Neural progenitor cell (in vitro differentiated cells): ENCODE measurements around the gene LOXL1. TPM values are rescaled to one million over a fixed set of nuclear protein-coding genes. Genes with fewer than 3 reads are reported as not detected.

Experiments
- DNase-seq: peaks from one replicate; pipeline ENCODE4 v3.0.0-alpha.2; 2016; ENCODE audit warnings: low spot score
- H2AFZ ChIP-seq: fragments of 200-600 bp; sonication (generic); replicated peaks from 2 replicates; pipeline ENCODE4 v1.6.1; 2016; ENCODE audit warnings: antibody characterized with exemption
- H3F3A ChIP-seq: fragments of 200-600 bp; sonication (generic); 2 replicates; pipeline ENCODE4 v1.6.1; 2016; ENCODE audit warnings: antibody characterized with exemption, low read depth
- H3K27ac ChIP-seq: fragments of 200-600 bp; sonication (generic); 2 replicates; pipeline ENCODE4 v1.5.1; 2016; ENCODE audit warnings: mild to moderate bottlenecking
- H3K27me3 ChIP-seq: fragments of 200-600 bp; sonication (generic); 2 replicates; pipeline ENCODE4 v1.6.1; 2016; ENCODE audit warnings: mild to moderate bottlenecking, moderate library complexity
- H3K36me3 ChIP-seq: fragments of 200-600 bp; sonication (generic); 2 replicates; pipeline ENCODE4 v1.5.1; 2016
- H3K4me1 ChIP-seq: fragments of 200-600 bp; sonication (generic); 2 replicates; pipeline ENCODE4 v1.6.1; 2016; ENCODE audit warnings: mixed run types
- H3K4me2 ChIP-seq: fragments of 200-600 bp; sonication (generic); 2 replicates; pipeline ENCODE4 v1.6.1; 2016
- H3K4me3 ChIP-seq: fragments of 200-600 bp; sonication (generic); 2 replicates; pipeline ENCODE4 v1.5.1; 2016
- H3K79me2 ChIP-seq: fragments of 200-600 bp; sonication (generic); 2 replicates; pipeline ENCODE4 v1.6.1; 2016; ENCODE audit warnings: low read depth
- H3K9ac ChIP-seq: fragments of 200-600 bp; sonication (generic); 2 replicates; pipeline ENCODE4 v1.6.1; 2016
- H3K9me3 ChIP-seq: fragments of 200-600 bp; sonication (generic); 2 replicates; pipeline ENCODE4 v1.5.1; 2016; ENCODE audit warnings: low read depth
- H4K20me1 ChIP-seq: fragments of 200-600 bp; sonication (generic); 2 replicates; pipeline ENCODE4 v1.6.1; 2016; ENCODE audit warnings: low read depth
- H3K27ac Mint-ChIP-seq: 3 replicates; pipeline ENCODE4 v1.8.0; 2021; ENCODE audit warnings: mixed read lengths
- H3K27me3 Mint-ChIP-seq: 2 replicates; pipeline ENCODE4 v1.8.0; 2022; ENCODE audit warnings: low read depth, mild to moderate bottlenecking, inconsistent platforms, moderate library complexity, mixed read lengths; ENCODE audit not compliant: insufficient read depth
- H3K36me3 Mint-ChIP-seq: 3 replicates; pipeline ENCODE4 v1.8.0; 2021; ENCODE audit warnings: mixed read lengths
- H3K4me1 Mint-ChIP-seq: 3 replicates; pipeline ENCODE4 v1.8.0; 2021; ENCODE audit warnings: mixed read lengths
- H3K4me3 Mint-ChIP-seq: 3 replicates; pipeline ENCODE4 v1.8.0; 2021; ENCODE audit warnings: mild to moderate bottlenecking, moderate library complexity, mixed read lengths
- H3K9me3 Mint-ChIP-seq: 3 replicates; pipeline ENCODE4 v1.8.0; 2020; ENCODE audit warnings: mixed read lengths
- EZH2 ChIP-seq: fragments of 200-600 bp; sonication (generic); IDR thresholded peaks from 2 replicates; pipeline ENCODE4 v1.6.1; 2017; ENCODE audit warnings: antibody characterized with exemption, mild to moderate bottlenecking, moderate library complexity
- EZH2phosphoT487 ChIP-seq: fragments of 200-600 bp; sonication (generic); IDR thresholded peaks from 2 replicates; pipeline ENCODE4 v1.6.1; 2017; ENCODE audit warnings: antibody characterized with exemption
- total RNA-seq: library from RNA; depleted of rRNA; stranded (reverse); fragments of >200 nt; gene quantifications from 2 replicates; pipeline ENCODE4 v1.2.3, GENCODE V29; 2015; ENCODE audit warnings: low replicate concordance
- TF ChIP-seq, protein P1 (sequence below): fragments of 200-600 bp; sonication (generic); IDR thresholded peaks from 2 replicates; pipeline ENCODE4 v1.5.1; 2017; ENCODE audit warnings: antibody characterized with exemption, mild to moderate bottlenecking

LOXL1 gene
- total RNA-seq, 1 donor from 2014 or later: 5.3 TPM

DNA sequence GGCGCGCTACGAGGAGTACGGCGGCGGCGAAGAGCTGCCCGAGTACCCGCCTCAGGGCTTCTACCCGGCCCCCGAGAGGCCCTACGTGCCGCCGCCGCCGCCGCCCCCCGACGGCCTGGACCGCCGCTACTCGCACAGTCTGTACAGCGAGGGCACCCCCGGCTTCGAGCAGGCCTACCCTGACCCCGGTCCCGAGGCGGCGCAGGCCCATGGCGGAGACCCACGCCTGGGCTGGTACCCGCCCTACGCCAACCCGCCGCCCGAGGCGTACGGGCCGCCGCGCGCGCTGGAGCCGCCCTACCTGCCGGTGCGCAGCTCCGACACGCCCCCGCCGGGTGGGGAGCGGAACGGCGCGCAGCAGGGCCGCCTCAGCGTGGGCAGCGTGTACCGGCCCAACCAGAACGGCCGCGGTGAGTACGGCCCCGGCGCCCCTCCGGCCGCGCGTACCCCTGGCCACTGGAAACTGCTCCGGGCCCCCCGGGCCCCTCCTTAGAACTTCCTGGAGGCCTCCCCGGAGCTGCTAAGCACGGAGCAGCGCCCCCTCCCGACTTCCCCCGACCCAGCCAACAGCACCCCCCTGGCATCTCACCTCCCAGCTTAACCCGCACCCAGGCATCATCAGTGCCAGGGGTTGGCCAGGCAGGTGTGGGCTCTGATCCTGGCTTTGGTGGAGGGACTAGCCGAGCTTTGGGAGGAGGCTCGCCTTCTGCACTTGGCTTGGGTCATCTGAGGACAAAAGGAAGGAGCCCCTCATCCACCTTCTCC is 1.4 kb downstream of the LOXL1 start:
- Histone ChIP-seq H3K79me2 (peaks cover 4% of the 10 kb centered on the region), H4K20me1 (peaks cover 20% of the 10 kb centered on the region), H2AFZ (peak overlapping the region; percentile 89), H3K9me3 (no peaks in the 10 kb centered on the region), H3K27ac (no peak overlapping the region), H3K36me3 (no peaks in the 10 kb centered on the region), H3K4me1 (peaks cover 46% of the 10 kb centered on the region), H3K27me3 (no peaks in the 10 kb centered on the region), H3K4me2 (peak overlapping the region; percentile 90), H3K9ac (no peak overlapping the region), H3K4me3 (peak overlapping the region; percentile 69), H3F3A (peaks cover 37% of the 10 kb centered on the region)
- no peaks in the 10 kb centered on the region for H3K36me3 Mint-ChIP-seq
- no peak overlapping the region for H3K27ac Mint-ChIP-seq
- H3K9me3 Mint-ChIP-seq: no peaks in the 10 kb centered on the region
- peak; percentile 82 for DNase-seq
- TF ChIP-seq EZH2phosphoT487 (no peak), EZH2 (no peak)
- TF ChIP-seq, protein P1, sequence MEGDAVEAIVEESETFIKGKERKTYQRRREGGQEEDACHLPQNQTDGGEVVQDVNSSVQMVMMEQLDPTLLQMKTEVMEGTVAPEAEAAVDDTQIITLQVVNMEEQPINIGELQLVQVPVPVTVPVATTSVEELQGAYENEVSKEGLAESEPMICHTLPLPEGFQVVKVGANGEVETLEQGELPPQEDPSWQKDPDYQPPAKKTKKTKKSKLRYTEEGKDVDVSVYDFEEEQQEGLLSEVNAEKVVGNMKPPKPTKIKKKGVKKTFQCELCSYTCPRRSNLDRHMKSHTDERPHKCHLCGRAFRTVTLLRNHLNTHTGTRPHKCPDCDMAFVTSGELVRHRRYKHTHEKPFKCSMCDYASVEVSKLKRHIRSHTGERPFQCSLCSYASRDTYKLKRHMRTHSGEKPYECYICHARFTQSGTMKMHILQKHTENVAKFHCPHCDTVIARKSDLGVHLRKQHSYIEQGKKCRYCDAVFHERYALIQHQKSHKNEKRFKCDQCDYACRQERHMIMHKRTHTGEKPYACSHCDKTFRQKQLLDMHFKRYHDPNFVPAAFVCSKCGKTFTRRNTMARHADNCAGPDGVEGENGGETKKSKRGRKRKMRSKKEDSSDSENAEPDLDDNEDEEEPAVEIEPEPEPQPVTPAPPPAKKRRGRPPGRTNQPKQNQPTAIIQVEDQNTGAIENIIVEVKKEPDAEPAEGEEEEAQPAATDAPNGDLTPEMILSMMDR: peak; percentile 67
- peaks cover 31% of the 10 kb centered on the region for H3K27me3 Mint-ChIP-seq
- peaks cover 50% of the 10 kb centered on the region for H3K4me1 Mint-ChIP-seq
- H3K4me3 Mint-ChIP-seq: peak overlapping the region; percentile 80

DNA sequence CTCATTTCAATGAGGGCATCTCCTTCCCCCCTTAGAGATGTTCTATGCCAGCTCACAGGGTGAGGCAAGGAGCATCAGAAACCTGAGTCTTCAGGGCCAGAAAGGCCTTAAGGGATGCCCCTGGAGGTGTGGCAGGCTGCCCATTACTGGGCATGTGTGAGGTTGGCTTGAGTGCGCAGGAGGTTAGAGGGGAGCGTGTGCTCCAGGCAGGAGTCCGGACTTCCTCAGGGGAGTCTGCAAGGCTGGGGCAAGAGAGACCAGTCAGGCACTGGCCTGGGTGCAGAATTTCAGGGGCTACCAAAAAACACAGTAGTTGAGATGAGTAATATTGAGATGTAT is 1.9 kb downstream of the LOXL1 start:
- Mint-ChIP-seq H3K36me3 (no peaks in the 10 kb centered on the region), H3K27me3 (peaks cover 29% of the 10 kb centered on the region), H3K27ac (no peak overlapping the region), H3K4me1 (peaks cover 45% of the 10 kb centered on the region), H3K9me3 (no peaks in the 10 kb centered on the region), H3K4me3 (peak overlapping the region; percentile 80)
- peak overlapping the region; percentile 69 for H3K4me3 ChIP-seq
- H3F3A ChIP-seq: peaks cover 37% of the 10 kb centered on the region
- H4K20me1 ChIP-seq: peaks cover 20% of the 10 kb centered on the region
- no peak overlapping the region for H3K27ac ChIP-seq
- H3K79me2 ChIP-seq: peaks cover 4% of the 10 kb centered on the region
- peaks cover 40% of the 10 kb centered on the region for H3K4me1 ChIP-seq
- TF ChIP-seq, protein P1: no peak
- TF ChIP-seq EZH2phosphoT487: no peak
- no peak for TF ChIP-seq EZH2
- no peaks in the 10 kb centered on the region for H3K9me3 ChIP-seq
- no peaks in the 10 kb centered on the region for H3K36me3 ChIP-seq
- H3K9ac ChIP-seq: no peak overlapping the region
- no peak for DNase-seq
- no peaks in the 10 kb centered on the region for H3K27me3 ChIP-seq
- H3K4me2 ChIP-seq: peak overlapping the region; percentile 90
- no peak overlapping the region for H2AFZ ChIP-seq

DNA sequence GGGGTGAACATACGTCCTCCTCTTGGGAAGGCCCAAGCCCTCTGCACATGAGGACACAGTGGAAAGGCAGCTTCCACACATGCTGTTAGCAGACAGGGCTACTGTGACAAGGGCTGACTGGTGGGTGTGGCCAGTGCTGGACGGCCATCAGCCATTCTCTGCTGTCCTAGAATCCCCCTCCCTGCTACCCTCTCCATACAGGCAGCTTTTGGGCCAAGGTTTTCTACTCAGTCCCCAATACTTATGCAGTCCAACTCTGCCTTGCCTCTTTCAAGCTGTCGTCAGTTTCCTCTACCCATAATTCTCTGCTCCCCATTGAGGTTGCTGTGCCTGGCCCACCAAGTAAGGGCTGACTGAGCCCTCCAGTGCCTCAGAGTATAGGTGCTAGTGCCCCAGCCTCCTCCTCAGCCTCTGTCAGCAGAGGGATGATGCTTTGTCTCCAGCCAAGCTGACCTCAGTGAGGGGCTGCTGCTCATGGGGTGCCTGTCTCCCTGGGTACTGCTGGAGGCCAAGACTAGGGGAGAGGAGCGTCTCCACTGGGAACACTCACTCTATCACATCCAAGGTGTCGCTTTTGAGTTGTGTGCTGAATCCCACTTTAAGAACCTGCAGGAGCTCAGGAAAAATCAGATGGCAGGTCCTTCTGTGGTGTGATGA is 2.8 kb downstream of the LOXL1 start:
- Histone ChIP-seq H3K27ac (no peak overlapping the region), H4K20me1 (peaks cover 20% of the 10 kb centered on the region), H3K79me2 (peaks cover 4% of the 10 kb centered on the region), H3K9me3 (no peaks in the 10 kb centered on the region), H3K9ac (no peak overlapping the region), H2AFZ (no peak overlapping the region), H3K4me3 (no peak overlapping the region), H3K4me1 (peaks cover 32% of the 10 kb centered on the region), H3K4me2 (peak overlapping the region; percentile 19), H3F3A (peaks cover 29% of the 10 kb centered on the region), H3K27me3 (no peaks in the 10 kb centered on the region), H3K36me3 (no peaks in the 10 kb centered on the region)
- peaks cover 28% of the 10 kb centered on the region for H3K27me3 Mint-ChIP-seq
- no peaks in the 10 kb centered on the region for H3K9me3 Mint-ChIP-seq
- no peak overlapping the region for H3K27ac Mint-ChIP-seq
- peak overlapping the region; percentile 82 for H3K4me3 Mint-ChIP-seq
- DNase-seq: peak; percentile 55
- H3K4me1 Mint-ChIP-seq: peaks cover 37% of the 10 kb centered on the region
- no peak for TF ChIP-seq EZH2phosphoT487
- no peak for TF ChIP-seq EZH2
- TF ChIP-seq, protein P1: no peak
- no peaks in the 10 kb centered on the region for H3K36me3 Mint-ChIP-seq
